Activated effector memory CD4-positive, alpha-beta T cell treated with Interleukin-2 at 50 U/mL for 16 hours (primary cell): ENCODE measurements around the gene ABI1.
A peak's percentile ranks its signal among the peaks of the same experiment; 100 is the strongest.
"Not testable (repeated sequence)": the region's sequence is repeated elsewhere in the genome, so short reads cannot be mapped to it uniquely, and the experiment has no call there.

ENCODE experiments used
- DNase-seq: peaks from one replicate; pipeline ENCODE4 v3.0.0-alpha.2; 2020

Gene ABI1

DNA sequence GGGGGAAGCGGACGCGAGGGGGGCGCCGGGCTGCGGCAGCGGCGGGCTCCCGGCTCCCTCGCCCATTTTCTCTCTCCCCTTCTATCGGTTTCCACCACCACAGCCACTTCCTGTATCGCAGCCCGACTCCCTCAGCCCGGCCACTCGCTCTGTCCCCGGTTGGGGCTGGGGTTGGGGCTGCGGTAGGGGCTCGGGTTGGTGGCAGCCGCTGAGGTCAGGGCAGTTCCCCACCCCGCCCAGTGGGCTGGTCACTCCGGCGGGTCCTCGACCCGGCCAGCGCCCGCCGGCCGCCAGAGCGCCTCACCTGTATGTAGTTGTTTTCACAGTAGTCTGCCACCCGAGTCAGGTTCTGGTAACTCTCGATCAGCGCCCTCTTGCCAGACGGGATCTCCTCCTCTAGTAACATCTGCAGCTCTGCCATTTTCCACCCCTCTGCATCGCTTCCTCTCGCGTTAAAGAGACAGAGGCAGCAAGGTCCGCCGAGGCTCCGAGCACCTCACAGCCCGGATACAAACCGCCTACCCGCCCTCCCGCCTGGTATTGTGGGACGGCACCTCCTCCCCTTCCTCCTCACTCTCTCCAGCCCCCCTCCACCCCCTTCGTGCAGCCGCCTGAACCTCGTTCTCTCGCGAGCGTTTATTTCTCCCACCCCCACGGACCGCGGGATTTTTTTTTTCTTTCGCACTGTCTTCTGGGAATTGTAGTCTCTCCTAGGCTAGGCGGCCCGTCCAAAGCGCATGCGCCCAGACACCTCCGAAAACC, at the start of gene ABI1:
TSS of gene ABI1 (minus strand) at position 516 of the 762 bp plus-strand sequence. CDS start at position 421, 95 bp downstream.
- peak; percentile 95 for DNase-seq

DNA sequence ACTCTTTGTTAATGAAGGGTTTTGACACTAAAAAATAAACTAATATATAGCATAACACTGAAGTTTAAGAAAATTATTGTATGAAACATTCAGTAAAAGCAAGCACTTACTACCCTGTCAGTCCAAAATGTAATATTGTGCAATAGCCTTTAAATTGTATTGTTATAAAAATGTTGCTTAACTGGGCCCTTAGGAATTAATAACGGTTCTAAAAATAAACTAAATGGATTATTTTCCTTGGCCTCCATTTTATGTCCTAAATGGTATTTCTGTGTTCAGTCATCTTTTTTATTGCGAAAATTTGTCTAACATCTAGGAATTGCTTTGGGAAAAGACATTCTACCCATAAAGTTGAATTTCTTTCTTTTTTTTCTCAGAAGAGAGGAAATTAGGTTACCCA, 49.0 kb upstream of the ABI1 start:
- DNase-seq: no peak

GRCh38 chr10:26905253-26905781, 44.6 kb upstream of the ABI1 start:
- DNase-seq: not testable (repeated sequence)

- no peak for DNase-seq
These were observed 42.9 kb upstream of the ABI1 start for GRCh38 chr10:26903431-26904217.

DNA sequence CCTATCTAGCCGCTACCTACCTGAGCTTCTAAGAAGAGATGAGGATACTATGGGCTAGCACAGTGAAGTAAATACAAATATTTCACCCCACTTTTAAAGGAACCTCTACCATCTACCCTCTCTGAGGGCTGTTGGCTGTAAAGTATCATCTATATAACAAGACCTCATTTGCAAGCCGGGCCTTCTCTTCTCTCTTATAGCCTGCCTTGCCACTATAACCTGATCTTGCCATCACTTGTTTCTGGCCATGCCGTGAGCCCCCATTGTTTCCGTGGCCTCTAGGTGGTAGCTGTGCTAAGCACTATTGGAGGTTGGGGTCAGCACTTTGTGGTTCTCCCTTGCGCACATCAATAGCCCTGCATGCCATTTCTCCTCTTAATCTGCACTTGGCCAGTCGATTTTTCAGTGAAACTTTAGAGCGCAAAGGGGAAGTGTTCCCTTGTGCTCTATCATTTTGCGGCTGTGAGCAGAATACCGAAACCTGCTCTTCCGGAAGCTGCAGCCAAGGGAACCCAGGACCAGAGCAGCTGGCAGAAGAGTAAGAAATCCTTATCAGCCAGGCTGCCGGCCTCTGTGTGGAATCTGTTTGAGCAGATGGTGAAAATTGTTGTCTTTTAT, 31.7 kb upstream of the ABI1 start:
- not testable (repeated sequence) for DNase-seq

DNA sequence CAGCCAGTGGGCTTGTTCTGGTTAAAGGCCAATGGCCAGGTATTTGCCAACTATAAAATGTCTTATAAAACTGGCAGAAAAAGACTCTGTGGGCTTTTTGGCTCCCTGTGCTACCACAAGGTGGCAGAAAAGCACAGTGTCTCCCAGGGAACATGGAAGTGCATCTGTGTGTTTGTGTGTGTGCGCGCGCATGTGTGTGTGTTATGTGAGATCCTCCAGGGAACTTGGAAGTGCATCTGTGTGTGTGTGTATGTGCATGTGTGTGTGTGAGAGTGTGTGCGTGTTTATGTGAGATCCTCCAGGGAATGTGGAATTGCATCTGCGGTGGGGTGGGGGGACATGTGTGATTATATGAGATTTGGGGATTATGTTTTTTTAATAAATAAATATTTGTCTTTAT, 30.2 kb upstream of the ABI1 start:
- DNase-seq: peak; percentile 8

- no peak for DNase-seq
These were observed 27.0 kb upstream of the ABI1 start for GRCh38 chr10:26887611-26888215.

DNA sequence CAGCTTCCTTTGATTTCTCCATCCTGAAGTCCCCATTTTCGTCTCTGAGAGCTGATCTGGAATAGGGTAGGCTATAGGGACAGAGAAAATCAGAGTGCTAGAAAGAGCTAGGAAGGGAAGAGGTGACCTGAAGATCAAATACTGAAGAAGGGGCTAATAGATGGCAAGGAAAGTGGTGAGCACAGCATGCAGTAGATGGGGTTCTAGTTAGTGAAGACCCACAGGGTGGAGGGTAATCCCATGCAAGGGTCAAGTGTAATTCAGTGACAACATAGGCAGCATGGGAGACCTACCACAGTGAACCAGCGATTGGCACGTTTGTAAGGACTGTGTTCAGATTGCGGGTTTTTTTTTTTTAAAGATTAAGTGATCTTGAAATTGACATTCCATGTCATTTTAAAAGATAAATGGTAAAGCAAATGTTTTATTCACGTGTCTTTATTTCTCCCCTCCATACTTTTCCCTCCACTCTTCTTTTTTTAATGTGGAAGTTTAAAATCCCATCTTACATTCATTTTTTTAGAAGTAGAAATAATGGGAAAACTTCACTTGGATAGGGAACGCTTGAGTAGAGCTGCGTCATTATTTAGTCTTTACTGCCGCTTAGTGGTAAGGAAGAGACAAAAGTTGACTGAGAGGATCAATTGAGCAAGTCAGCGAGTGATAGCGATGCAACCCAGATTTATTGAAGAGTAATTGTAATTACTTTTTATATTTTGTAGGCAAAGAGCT, 21.0 kb upstream of the ABI1 start:
- no peak for DNase-seq

DNA sequence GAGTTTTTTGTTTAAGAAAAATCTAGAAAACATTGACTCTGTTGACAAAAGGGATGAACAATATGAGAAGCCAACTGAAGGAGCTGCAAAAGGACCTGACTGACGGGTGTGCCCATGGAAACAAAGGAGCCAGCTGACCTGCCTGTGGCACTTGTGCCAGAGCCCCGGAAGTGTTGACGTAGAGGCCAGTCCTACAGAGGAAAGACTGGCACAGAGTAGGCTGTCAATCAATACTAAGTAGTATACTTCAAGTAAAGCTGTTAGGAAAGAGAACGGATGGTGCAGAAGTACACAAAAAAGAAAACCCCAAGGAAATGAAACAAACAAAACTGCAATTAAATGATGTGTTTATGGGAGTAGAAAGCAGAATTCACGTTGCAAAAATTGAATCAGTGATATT, 19.0 kb upstream of the ABI1 start:
- DNase-seq: no peak

DNA sequence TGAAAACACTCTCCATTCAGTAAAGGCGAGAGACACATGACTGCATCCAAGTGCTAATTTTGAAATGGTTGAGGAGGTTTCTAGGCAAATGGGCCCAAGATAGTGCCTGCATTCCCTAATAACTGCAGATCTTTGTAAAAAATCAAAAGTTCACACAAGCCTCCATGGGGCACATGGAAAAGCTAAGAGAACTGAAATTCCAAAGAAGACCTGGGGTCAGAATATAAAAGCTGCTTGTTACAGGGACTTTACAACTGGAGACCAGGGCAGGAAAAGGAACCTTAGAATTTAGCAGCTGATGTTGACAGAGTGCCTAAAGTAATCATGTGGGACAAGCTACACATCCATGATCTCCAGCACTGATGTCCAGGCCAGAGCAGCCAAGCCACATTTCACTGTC, 10.0 kb upstream of the ABI1 start:
- DNase-seq: no peak

- DNase-seq: no peak
These were observed 8.8 kb upstream of the ABI1 start for GRCh38 chr10:26869528-26869927.

GRCh38 chr10:26863351-26864076, 2.8 kb upstream of the ABI1 start:
- no peak for DNase-seq

DNA sequence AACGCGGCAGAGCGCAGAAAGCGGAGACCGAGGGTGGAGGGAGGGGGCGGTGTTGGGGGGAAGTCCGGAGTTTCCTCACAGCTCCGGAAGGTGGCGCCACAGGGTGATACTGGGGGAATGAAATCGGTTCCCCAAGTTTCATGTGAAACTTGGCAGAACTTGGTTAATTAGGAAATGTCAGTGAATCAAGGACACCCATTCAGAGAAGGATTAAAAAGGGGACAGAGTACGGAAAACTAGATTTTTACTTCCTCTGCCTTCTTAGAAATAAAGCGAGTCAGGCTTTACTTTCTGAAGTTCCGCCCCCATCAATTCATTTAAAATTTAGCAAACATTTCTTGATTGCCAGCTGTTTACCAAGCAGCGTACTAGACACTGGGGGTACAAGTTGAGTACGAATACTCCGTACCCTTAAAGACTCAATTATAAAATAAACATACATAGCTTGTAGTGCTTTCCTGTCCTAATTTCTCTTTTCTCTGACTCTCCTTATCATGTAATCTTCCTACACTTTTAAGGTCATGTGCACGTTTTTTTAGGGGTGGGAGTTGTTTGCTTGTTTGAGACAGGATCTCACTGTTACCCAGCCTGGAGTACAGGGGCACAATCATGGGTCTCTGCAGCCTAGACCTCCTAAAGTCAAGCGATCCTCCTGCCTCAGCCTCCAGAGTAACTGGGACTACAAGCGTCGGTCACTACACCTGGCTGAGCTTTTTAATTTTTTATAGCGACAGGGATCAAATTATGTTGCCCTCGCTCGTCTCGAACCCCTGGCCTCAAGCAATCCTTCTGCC, 644 bp upstream of the ABI1 start:
- no peak for DNase-seq

DNA sequence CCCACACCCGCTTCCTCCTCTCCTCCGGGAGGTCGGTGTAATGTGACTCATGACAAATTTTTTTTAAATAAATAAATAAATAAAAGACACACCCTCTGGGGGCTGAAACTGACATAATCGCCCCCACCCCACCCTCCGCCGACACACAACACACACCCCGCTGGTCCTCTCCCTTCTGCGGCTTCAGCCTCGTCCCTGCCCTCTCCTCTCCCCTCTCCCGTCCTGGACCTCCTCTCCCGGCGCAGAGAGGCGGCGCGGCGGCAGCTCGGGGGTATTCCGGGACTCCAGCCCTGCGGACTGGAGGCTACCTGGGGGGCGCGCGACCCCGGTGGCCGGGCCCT, 686 bp downstream of the ABI1 start:
- DNase-seq: peak; percentile 37

DNA sequence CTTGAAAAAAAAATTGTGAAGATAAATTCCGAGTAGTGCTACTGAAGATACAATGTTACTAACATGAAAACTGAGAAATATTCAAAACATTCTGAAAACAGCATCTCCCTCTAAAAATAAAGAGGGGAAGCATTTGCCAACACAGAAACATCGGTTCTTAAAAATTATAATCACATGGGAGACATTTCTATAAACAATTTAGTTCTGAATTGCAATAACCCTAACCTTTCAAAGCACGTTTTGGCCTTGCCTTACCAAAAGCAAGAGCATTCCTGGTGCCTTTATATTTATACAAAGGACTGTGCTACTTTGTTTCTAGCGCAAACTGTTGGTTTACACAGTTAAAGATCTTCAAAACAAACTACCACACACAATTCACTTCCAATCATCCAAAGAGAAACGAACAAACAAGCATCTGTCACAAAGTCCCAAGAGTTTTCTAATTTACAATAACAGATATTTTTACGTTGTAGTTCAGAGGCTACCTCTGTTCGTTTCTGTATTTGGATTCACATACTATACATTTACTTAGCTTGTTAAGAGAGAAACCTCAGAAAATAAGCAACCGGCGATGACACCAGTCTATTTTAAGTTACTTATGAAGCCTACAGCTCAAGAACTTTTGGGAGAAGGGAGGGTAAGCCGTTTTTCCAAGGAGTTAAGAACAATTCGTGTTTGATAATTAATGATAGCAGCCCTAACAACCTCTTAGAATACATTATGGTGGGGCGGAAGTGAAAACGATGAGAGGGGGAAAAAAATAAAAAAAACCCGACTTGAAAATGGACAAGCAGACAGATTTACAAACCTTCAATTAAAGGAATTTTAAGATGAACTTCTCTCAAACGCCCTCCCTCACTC, 1.3 kb downstream of the ABI1 start:
- no peak for DNase-seq

GRCh38 chr10:26858707-26859034, 2.1 kb downstream of the ABI1 start:
- no peak for DNase-seq

GRCh38 chr10:26857991-26858706, 2.6 kb downstream of the ABI1 start:
- DNase-seq: no peak

DNA sequence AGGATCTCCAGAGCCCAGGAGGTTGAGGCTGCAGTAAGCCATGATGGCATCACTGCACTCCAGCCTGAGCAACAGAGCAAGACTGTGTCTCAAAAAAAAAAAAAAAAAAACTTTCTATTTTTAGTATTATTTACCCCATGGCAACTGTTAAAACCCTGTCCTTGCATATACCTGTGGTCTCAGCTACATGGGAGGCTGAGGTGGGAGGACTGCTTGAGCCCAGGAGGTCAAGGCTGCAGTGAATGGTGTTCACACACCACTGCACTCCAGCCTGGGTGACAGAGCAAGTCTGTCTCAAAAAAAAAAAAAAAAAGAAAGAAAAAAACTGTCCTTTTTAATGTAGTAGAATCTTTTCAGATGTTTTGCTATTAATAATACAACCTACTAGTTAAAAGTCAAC, 3.2 kb downstream of the ABI1 start:
- not testable (repeated sequence) for DNase-seq

- no peak for DNase-seq
These were observed 5.6 kb downstream of the ABI1 start for GRCh38 chr10:26855186-26855585.
